Fibroblast of lung (primary cell): ENCODE data around the gene GADL1. TPM values are rescaled to one million over a fixed set of nuclear protein-coding genes. Genes with fewer than 3 reads are reported as not detected.

ENCODE experiments used
- DNase-seq, 2 donors: peaks; one replicate each; pipeline versions ENCODE4 v3.0.0 to v3.0.0-alpha.2; 2010; ENCODE audit warnings: low read depth in 2 of 2
- H2AFZ ChIP-seq: 2 replicates; pipeline ENCODE4 v1.5.1; 2012; ENCODE audit warnings: low read length, control low read depth, inconsistent platforms
- H3K27ac ChIP-seq: 2 replicates; pipeline ENCODE4 v1.5.1; 2011; ENCODE audit warnings: low read length, control low read depth; ENCODE audit not compliant: insufficient read depth
- H3K27me3 ChIP-seq: 2 replicates; pipeline ENCODE4 v1.5.1; 2011; ENCODE audit warnings: mild to moderate bottlenecking, low read length; ENCODE audit not compliant: control insufficient read depth, insufficient read depth
- H3K36me3 ChIP-seq: 2 replicates; pipeline ENCODE4 v1.5.1; 2011; ENCODE audit warnings: low read length; ENCODE audit not compliant: control insufficient read depth, insufficient read depth
- H3K4me1 ChIP-seq: 2 replicates; pipeline ENCODE4 v1.5.1; 2011; ENCODE audit warnings: low read length; ENCODE audit not compliant: control insufficient read depth, insufficient read depth; ENCODE audit errors: extremely low read depth
- H3K4me2 ChIP-seq: 2 replicates; pipeline ENCODE4 v1.5.1; 2011; ENCODE audit warnings: low read length, control low read depth; ENCODE audit not compliant: insufficient read depth; ENCODE audit errors: extremely low read depth
- H3K4me3 ChIP-seq, 4 experiments: fragments of 200-600 bp in 1 of 4; sonication (generic) in 1 of 4; replicated peaks in 1 of 4; 2 replicates each; pipeline ENCODE4 v1.5.1; 2011 to 2016; ENCODE audit warnings: low read length in 4 of 4, low read depth in 3 of 4, mild to moderate bottlenecking in 3 of 4, control low read depth in 2 of 4, inconsistent platforms in 1 of 4, mixed read lengths in 1 of 4; ENCODE audit not compliant: insufficient read depth in 1 of 4; ENCODE audit errors: control extremely low read depth in 1 of 4
- H3K79me2 ChIP-seq: 2 replicates; pipeline ENCODE4 v1.5.1; 2012; ENCODE audit warnings: mild to moderate bottlenecking, low read length, inconsistent platforms; ENCODE audit not compliant: control insufficient read depth, insufficient read depth
- H3K9ac ChIP-seq: 2 replicates; pipeline ENCODE4 v1.5.1; 2011; ENCODE audit warnings: mild to moderate bottlenecking, low read length, control low read depth; ENCODE audit not compliant: insufficient read depth
- H3K9me3 ChIP-seq: 2 replicates; pipeline ENCODE4 v1.5.1; 2012; ENCODE audit warnings: low read depth, low read length; ENCODE audit not compliant: control insufficient read depth, insufficient read depth
- H4K20me1 ChIP-seq: 2 replicates; pipeline ENCODE4 v1.5.1; 2011; ENCODE audit warnings: low read length; ENCODE audit not compliant: control insufficient read depth, insufficient read depth; ENCODE audit errors: extremely low read depth
- EZH2 ChIP-seq: IDR thresholded peaks from 2 replicates; pipeline ENCODE4 v1.5.1; 2012; ENCODE audit warnings: low read length, control low read depth, mild to moderate bottlenecking; ENCODE audit errors: missing control alignments
- polyA plus RNA-seq, 2 donors: library from polyadenylated mRNA; depleted of rRNA in 1 of 2; stranded (reverse) in 1 of 2; unstranded in 1 of 2; fragments of >200 nt; gene quantifications; 2 replicates each; pipeline ENCODE4 v1.2.1, GENCODE V29; 2011 to 2012; ENCODE audit warnings: missing spikeins in 1 of 2
- total RNA-seq: library from RNA; depleted of rRNA; stranded (reverse); fragments of >200 nt; gene quantifications from 2 replicates; pipeline ENCODE4 v1.2.1, GENCODE V29; 2014
- TF ChIP-seq, protein P1 (sequence below), 2 donors: IDR thresholded peaks in 1 of 2; conservative IDR thresholded peaks in 1 of 2; 1 replicate in 1 of 2; 2 replicates in 1 of 2; pipeline ENCODE4 v1.5.1; 2011 to 2012; ENCODE audit warnings: low read length in 2 of 2, control low read depth in 1 of 2, inconsistent platforms in 1 of 2, low read depth in 1 of 2, mild to moderate bottlenecking in 1 of 2

The GADL1 gene
- total and polyA plus RNA-seq, 2 donors (not counting 1 experiment from before 2014, with no cell fraction given): 0.18 to 3.6 TPM

DNA sequence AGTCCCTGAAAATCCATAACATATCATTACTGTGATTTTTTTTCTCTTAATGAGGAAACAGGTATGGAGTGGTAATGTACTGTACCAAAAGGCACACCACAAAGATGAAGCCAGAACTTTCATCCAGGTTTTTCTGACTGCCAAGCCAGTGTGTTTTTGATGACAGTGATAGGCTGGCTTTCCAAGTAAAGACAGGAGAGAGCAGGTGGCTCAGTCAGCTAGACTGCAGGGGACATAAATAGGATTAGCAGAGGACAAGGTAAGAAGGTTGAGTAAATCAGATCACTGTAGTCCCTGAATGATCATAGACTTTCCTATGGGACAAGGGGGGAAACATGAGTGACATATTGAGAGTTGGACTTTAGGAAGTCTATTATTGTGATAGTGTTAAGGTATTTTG is 127.9 kb downstream of the GADL1 start:
- Histone ChIP-seq H2AFZ (no peak overlapping the region), H3K36me3 (no peaks in the 10 kb centered on the region), H3K27me3 (no peaks in the 10 kb centered on the region), H4K20me1 (no peaks in the 10 kb centered on the region), H3K4me2 (no peak overlapping the region), H3K4me1 (peaks cover 9% of the 10 kb centered on the region), H3K4me3 (no peak overlapping the region), H3K9me3 (no peaks in the 10 kb centered on the region), H3K9ac (no peak overlapping the region), H3K27ac (no peak overlapping the region), H3K79me2 (no peaks in the 10 kb centered on the region)
- no peak for DNase-seq
- TF ChIP-seq, protein P1, sequence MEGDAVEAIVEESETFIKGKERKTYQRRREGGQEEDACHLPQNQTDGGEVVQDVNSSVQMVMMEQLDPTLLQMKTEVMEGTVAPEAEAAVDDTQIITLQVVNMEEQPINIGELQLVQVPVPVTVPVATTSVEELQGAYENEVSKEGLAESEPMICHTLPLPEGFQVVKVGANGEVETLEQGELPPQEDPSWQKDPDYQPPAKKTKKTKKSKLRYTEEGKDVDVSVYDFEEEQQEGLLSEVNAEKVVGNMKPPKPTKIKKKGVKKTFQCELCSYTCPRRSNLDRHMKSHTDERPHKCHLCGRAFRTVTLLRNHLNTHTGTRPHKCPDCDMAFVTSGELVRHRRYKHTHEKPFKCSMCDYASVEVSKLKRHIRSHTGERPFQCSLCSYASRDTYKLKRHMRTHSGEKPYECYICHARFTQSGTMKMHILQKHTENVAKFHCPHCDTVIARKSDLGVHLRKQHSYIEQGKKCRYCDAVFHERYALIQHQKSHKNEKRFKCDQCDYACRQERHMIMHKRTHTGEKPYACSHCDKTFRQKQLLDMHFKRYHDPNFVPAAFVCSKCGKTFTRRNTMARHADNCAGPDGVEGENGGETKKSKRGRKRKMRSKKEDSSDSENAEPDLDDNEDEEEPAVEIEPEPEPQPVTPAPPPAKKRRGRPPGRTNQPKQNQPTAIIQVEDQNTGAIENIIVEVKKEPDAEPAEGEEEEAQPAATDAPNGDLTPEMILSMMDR (conservative IDR thresholded peaks at IDR 0.05 in 1 of 2, IDR thresholded peaks at IDR 0.05 in 1 of 2; ENCODE audit: low read depth in 1 of 2, low read length in 2 of 2): no peak
- no peak for TF ChIP-seq EZH2

GRCh38 chr3:30764891-30765290 is 129.6 kb downstream of the GADL1 start:
- H3K9ac ChIP-seq: no peak overlapping the region
- no peak overlapping the region for H3K4me2 ChIP-seq
- no peaks in the 10 kb centered on the region for H3K9me3 ChIP-seq
- TF ChIP-seq EZH2: no peak
- TF ChIP-seq, protein P1 (conservative IDR thresholded peaks at IDR 0.05 in 1 of 2, IDR thresholded peaks at IDR 0.05 in 1 of 2; ENCODE audit: low read depth in 1 of 2, low read length in 2 of 2): no peak
- no peaks in the 10 kb centered on the region for H3K79me2 ChIP-seq
- DNase-seq: no peak
- H3K4me1 ChIP-seq: peaks cover 2% of the 10 kb centered on the region
- no peaks in the 10 kb centered on the region for H4K20me1 ChIP-seq
- H2AFZ ChIP-seq: no peak overlapping the region
- H3K27ac ChIP-seq: no peak overlapping the region
- no peaks in the 10 kb centered on the region for H3K27me3 ChIP-seq
- H3K36me3 ChIP-seq: no peaks in the 10 kb centered on the region
- no peak overlapping the region for H3K4me3 ChIP-seq

- Histone ChIP-seq H3K36me3 (no peaks in the 10 kb centered on the region), H3K4me1 (peaks cover 2% of the 10 kb centered on the region), H3K4me2 (no peak overlapping the region), H3K9ac (no peak overlapping the region), H4K20me1 (no peaks in the 10 kb centered on the region), H3K9me3 (no peaks in the 10 kb centered on the region), H2AFZ (no peak overlapping the region), H3K79me2 (no peaks in the 10 kb centered on the region), H3K27me3 (no peaks in the 10 kb centered on the region), H3K4me3 (no peak overlapping the region), H3K27ac (no peak overlapping the region)
- no peak for DNase-seq
- TF ChIP-seq, protein P1 (conservative IDR thresholded peaks at IDR 0.05 in 1 of 2, IDR thresholded peaks at IDR 0.05 in 1 of 2; ENCODE audit: low read depth in 1 of 2, low read length in 2 of 2): no peak
- no peak for TF ChIP-seq EZH2
Observed at GRCh38 chr3:30764281-30764680, 130.2 kb downstream of the GADL1 start.
